LNCaP clone FGC (cell line): ENCODE data around the gene POLR1B.
A peak's percentile ranks its signal among the peaks of the same experiment; 100 is the strongest.
"Not testable (repeated sequence)": the region's sequence is repeated elsewhere in the genome, so short reads cannot be mapped to it uniquely, and the experiment has no call there.

Experiments used
- DNase-seq: peaks from one replicate; pipeline ENCODE4 v3.0.0-alpha.2; 2011; ENCODE audit warnings: low read depth
- H3K4me3 ChIP-seq: 2 replicates; pipeline ENCODE4 v1.5.1; 2011; ENCODE audit warnings: mild to moderate bottlenecking, low read depth, low read length, control low read depth
- CTCF ChIP-seq: IDR thresholded peaks from 2 replicates; pipeline ENCODE4 v1.5.1; 2012; ENCODE audit warnings: mild to moderate bottlenecking; ENCODE audit not compliant: control insufficient read depth, insufficient read depth; ENCODE audit errors: extremely low read depth

POLR1B gene

GRCh38 chr2:112607680-112608438 is 65.6 kb downstream of the POLR1B start:
- TF ChIP-seq CTCF, result no peak
- peak; percentile 50 for DNase-seq

GRCh38 chr2:112609320-112609719 is 67.1 kb downstream of the POLR1B start:
- not testable (repeated sequence) for DNase-seq

More at GRCh38 chr2:112607680-112608438, 65.6 kb downstream of the POLR1B start:
- no peak overlapping the region for H3K4me3 ChIP-seq

GRCh38 chr2:112612283-112612682 is 70.0 kb downstream of the POLR1B start:
- not testable (repeated sequence) for H3K4me3 ChIP-seq, DNase-seq

More at GRCh38 chr2:112609320-112609719, 67.1 kb downstream of the POLR1B start:
- not testable (repeated sequence) for H3K4me3 ChIP-seq

GRCh38 chr2:112614201-112614840 is 72.1 kb downstream of the POLR1B start:
- DNase-seq, result no peak

GRCh38 chr2:112615051-112615450 is 72.8 kb downstream of the POLR1B start:
- DNase-seq, result no peak
- no peak overlapping the region for H3K4me3 ChIP-seq
- TF ChIP-seq CTCF, result no peak

More at GRCh38 chr2:112614201-112614840, 72.1 kb downstream of the POLR1B start:
- no peak for TF ChIP-seq CTCF
- no peak overlapping the region for H3K4me3 ChIP-seq

- DNase-seq, H3K4me3 ChIP-seq: not testable (repeated sequence)
Observed at GRCh38 chr2:112615798-112616197, 73.5 kb downstream of the POLR1B start.

- H3K4me3 ChIP-seq, result no peak overlapping the region
- TF ChIP-seq CTCF, result no peak
- DNase-seq, result no peak
Observed at GRCh38 chr2:112618383-112618782, 76.1 kb downstream of the POLR1B start.

- H3K4me3 ChIP-seq, result no peak overlapping the region
- no peak for TF ChIP-seq CTCF
- DNase-seq, result no peak
Observed at GRCh38 chr2:112621790-112622527, 79.7 kb downstream of the POLR1B start.
